Cardiac septum (tissue), 1 donor: Measurements from ENCODE around the gene CPM. TPM values are rescaled to one million over a fixed set of nuclear protein-coding genes. Genes with fewer than 3 reads are reported as not detected.

Experiments used
- DNase-seq: peaks from one replicate; pipeline ENCODE4 v3.0.0-alpha.2; 2020; ENCODE audit warnings: low spot score
- intact Hi-C: fragments of 100-400 bp; cut with DNase I; formaldehyde crosslinking; loops from one replicate; pipeline ENCODE4 v1.14.0; 2022
- total RNA-seq: library from RNA; stranded (reverse); fragmentation: NEBNext Ultra II Directional; extraction: Animal tissue kit (Norgen Biotek cat#: 25700); gene quantifications from one replicate; pipeline ENCODE4 v1.2.1, GENCODE V29; 2021
- donor health status: DM: no; HTN: no; CAD: no.

CPM gene
- total RNA-seq, 1 donor from 2014 or later, result 3.2 TPM

DNA sequence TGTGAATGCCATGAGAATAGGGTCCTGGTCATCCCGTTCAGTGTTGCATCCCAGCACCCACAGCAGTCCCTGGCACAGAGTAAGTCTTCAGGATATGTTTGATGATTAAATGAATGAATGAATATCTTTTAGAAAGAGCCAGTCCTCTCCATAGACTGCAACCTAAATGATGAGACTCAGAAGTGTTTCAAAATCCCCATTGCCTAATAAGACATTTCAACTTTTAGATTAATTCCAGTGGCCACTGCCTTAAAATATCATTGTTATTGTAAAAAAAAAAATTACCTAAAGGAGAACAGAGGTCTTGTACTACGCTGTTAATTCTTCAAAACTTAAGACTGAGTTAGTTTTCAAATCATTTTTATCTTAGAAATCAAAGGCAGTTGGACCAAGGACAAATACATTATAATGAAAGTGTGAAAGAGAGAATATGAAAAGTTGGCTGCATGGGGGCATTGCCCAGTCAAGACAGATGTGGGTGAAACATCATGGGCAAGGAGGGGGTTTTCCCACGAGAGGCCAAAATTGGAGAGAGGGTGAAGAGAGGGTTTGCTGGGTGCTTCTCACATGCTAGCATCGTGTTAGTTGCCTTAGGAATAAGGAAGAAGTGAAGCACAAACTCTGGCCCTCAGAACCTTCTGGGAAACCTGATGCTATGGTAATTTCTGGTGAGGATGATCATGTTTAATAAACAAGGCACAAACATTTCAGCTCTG, 26.3 kb upstream of the CPM start:
- no peak for DNase-seq
- intact Hi-C loops, result no loop called here

DNA sequence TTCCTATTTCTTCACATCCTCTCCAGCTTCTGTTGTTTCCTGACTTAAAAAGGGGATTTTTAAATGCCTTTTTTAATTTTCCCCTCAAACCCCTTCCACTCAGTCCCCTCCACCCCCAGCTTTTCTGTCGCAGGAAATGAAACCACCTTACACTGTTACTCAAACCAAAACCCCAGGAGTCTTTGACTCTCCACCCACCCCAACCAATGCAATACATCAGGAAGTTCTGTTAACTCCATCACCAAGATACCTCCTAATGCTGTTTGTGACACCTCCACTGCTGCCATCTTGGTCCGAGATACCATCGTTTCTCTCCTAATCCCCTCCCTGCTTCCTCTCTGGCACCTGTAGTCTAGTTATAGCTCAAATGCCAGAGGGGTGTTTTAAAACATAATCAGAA, 25.4 kb upstream of the CPM start:
- no peak for DNase-seq
- intact Hi-C loops, result no loop called here

DNA sequence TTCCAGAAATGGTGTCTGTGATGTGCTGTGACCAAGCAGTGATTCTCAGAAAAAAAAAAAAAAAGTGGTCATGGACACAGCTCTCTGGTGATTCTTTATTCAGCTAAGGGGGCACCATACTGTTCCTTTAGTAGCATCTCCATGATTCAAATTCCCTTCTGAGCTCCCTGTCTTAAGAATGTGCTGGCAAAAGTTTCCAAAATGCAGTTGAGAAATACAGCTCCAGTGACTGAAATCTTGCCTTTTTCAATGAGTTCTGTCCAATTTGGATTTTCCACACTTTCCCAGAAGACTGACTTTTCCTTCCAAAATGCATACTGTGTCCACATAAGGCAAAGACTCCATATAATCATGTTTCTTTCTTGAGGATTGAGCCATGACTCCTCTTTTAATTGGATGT, 24.3 kb upstream of the CPM start:
- DNase-seq, result no peak
- intact Hi-C loops, result no loop called here

DNA sequence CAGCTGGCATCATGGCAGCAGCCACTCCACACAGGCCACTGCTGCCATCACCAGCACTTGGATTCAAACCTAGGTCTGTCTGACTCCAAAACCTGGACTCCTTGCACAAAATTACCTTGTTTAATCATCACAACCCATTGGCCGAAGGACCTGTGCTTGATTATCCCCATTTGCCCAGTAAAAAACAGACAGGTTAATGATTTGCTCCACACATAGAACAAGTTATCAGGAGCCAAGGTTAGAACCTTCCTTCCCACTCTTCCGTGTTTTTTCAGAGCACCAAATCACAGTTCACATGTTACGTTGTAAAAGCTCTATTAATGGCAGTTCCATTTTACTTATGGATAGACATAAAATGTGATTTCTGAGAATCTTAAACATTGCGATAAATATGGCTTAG, 23.5 kb upstream of the CPM start:
- intact Hi-C loops, result no loop called here
- no peak for DNase-seq

DNA sequence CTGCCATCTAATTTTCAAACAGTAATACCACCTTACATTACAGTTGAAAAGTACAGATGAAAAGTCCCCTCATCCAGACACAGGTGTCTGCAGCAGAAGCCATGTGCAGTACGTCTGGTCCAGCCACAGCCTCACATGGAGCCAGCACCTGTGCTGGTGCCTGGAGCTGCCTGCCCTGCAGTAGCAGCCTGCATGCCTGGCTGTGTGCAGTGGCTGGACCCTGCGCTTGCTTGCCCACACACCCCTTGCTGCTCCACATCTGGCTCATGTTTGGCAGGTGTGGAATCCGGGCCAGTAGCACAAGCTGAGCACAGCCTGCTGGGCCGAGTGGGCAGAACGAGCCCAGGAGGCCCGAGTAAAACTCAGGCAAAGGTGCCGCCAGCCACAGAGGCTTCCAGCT, 21.8 kb upstream of the CPM start:
- intact Hi-C loops, result no loop called here
- no peak for DNase-seq

DNA sequence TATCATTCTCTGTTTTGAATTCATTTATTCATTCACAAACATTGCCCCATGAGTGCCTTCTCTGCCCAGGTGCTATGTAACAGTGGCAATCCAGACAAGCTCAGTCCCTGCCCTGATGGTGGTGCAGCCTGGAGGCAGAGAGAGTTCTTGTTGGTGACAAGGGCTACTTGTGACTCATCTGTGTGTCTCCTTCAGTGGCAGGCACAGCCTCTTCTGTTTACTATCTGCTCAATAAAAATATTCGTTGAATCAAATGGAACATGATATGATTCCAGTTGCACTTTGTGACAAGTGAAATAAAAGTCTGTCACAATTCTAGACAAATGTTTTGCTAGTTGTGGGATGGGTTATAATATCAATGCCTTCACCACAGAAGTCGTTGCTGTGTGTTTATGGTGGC, 20.6 kb upstream of the CPM start:
- intact Hi-C loops, result no loop called here
- DNase-seq, result no peak

DNA sequence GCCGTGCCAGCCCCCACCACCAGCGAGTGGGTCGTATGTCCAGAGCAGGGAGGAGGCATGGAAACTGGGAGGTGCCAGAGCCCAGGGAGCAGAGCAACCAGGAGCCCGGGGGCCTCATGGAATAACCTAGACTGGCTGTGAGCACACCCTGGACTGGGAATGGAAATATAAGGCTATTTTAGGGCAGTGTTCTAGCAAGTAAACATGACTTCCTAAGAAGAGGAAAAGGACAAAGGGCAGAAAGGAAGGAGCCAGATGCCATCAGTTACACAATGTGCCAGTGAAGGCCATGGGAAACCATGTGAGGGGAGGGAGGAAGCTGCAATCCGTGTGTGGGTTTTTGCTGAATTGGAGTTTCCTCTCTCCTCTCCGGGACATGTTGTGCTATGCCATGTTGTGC, 18.7 kb upstream of the CPM start:
- DNase-seq, result no peak
- intact Hi-C loops, result no loop called here

DNA sequence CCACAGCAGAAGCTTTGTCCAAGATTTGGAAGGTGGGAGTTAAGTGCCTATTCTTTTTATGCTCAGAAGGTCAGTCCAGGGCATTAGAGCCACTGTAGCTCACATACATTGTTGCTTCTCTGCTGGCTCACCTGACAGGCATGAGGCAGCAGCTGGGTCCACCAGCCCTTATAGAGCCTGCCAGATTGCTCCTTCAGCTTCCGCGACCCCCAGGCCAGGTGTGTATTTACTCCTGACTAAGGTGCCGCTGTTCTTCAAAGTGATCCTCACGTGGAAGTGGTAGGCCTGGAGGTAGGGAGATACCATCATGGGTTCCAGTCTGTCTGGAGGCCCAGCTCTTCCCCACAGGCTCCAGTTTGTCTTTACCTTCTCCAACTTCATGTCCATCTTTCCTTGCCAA, 17.5 kb upstream of the CPM start:
- no peak for DNase-seq
- intact Hi-C loops, result no loop called here

DNA sequence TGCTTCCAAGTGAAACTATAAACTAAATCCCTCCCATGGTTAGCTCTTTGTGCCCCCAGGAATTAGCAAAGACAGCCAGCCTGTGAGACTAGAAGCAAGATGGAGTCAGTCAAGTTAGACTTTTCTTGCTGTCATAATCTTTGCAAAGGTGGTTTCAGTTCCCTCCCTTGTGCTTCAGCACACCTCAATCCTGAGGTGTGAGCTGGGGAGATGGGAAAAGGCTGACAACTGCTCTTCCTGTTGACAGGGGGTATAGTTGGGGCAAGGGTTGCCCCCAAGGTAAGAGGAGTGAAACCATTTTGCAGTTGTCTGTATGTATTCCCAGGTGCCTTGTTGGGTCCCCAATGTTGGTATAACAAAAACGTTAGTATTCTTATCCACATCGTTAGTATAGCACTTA, 12.3 kb upstream of the CPM start:
- no peak for DNase-seq
- intact Hi-C loops, result no loop called here

DNA sequence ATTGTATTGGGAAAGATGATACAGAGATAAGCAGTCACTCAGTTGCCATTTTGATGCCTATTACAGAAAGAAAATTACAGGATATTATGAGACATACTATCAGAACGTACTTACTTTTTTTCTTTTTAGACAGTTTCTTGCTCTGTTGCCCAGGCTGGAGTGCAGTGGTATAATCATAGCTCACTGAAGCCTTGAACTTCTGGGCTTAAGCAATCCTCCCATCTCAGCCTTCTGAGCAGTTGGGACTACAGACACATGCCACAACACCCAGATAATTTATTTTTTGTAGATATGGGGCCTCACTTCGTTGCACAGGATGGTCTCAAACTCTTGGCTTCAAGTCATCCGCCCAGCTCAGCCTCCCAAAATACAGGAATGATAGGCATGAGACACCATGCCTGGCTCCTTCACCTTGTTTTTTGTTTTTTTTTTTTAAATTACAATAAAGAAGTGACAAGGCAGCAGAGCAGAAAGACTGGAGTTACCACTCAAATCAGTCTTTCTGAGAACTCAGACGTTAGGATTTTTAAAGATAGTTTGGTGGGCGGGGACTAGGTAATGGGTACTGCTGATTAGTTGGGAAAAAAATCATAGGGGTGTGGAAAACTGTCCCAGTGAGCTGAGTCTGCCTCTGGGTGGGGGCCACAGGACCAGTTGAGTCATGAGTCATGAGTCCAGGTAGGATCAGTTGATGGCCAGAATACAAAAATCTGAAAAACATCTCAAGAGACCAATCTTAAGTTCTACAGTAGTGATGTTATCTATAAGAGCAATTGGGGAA, 11.5 kb upstream of the CPM start:
- no peak for DNase-seq
- intact Hi-C loops, result no loop called here

DNA sequence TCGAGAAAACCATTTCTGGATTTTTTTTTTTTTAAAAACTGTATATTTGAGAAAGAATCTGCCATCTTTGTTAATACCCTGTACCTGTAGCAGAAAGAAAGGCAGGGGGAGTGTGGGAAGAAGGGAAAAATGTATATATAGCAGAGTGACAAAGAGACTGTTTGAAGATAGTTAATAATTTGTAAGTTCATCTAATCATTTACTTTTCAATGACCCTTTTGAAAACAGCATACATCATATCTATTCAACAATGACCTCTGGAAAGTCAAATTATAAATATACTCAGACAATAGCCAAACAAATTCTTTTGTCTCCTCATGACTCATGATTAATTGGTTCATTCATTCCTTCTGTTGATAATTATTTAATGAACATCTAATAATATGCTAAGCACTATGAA, 10.9 kb upstream of the CPM start:
- intact Hi-C loops, result no loop called here
- no peak for DNase-seq

DNA sequence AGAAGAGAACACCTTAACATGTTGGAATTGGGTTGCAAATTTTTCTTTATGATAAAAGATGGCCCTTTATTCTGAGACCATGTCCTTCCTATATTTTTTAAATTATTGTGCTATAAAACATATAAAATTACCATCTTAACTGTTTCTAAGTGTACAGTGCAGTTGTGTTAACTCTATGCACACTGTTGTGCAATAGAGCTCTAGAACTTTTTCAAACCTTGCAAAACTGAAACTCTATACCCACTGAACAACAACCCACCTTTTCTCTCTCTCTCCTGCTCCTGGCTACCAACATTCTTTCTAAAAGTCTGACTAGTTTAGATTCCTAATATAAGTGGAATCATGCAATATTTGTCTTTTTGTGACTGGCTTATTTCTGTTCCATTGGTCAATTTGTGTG, 7.8 kb upstream of the CPM start:
- no peak for DNase-seq
- intact Hi-C loops, result no loop called here

DNA sequence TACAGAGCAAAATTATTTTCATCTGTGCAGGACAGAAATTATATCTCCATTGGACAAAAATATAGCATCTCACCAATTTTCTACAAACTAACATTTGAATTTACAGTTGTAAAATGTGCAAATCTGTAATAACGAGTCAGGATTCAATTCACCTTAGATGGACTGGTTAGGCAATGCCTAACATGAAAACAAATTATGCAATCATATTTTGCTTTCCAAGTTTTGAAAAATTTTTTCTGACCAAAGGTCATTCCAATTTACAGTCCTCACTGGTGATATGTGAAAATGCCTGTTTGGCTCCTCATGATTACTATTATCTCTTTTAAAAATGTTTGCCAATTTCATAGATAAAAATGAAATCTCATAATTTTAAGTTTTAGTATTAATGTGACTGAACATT, 6.5 kb upstream of the CPM start:
- DNase-seq, result no peak
- intact Hi-C loops, result no loop called here

DNA sequence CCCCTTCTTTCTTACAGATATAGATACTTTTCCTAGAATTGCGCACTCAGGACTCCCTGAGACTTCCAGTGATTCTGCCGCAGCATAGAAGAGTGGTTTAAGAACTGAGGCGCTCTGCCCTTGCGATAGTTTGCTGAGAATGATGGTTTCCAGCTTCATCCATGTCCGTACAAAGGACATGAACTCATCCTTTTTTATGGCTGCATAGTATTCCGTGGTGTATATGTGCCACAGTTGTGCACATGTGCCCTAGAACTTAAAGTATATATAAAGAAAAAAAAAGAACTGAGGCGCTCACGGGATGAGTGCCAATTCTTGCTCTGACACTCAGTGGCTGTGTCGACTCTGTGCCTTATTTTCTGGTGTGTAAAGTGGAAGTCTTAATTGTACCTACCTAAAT, 1.4 kb upstream of the CPM start:
- intact Hi-C loops, result no loop called here
- DNase-seq, result no peak

DNA sequence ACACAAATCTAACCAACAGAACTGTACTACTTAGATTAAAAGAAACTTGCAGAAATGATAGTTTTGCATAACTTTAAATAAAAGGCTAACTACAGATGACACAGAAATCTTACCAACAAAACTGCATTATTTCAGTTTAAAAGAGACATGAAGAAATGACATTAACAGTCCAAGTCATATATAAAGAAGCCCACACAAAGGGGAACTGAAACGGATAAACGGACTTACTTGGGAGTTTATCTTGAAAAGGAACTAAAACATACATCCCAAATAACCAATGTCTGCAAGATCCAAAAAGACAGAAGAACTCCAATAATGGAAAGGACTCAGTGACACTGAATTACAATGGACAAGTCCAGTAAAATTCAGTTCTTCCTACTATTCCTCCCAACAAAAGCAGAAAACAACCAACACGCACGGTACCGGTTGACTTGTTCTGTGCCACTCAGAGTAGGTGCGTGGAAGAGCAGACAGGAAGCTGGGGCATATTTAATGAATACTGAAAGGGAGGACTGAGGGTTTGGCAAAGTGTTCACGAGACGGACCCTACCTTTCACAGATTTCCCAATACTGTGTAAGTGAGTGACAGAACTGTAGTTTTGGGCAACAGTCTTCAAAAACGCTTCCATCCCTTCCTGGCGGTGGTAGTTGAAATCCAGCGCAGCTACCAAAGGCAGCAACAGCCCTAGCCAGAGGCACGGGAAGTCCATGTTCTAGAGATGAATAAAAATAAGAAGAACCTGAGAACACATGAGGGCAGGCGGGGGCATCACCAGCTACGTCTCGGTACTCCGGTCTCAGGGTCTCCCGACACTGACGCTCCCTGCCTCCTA, 627 bp downstream of the CPM start:
- intact Hi-C loops, result no loop called here
- no peak for DNase-seq

DNA sequence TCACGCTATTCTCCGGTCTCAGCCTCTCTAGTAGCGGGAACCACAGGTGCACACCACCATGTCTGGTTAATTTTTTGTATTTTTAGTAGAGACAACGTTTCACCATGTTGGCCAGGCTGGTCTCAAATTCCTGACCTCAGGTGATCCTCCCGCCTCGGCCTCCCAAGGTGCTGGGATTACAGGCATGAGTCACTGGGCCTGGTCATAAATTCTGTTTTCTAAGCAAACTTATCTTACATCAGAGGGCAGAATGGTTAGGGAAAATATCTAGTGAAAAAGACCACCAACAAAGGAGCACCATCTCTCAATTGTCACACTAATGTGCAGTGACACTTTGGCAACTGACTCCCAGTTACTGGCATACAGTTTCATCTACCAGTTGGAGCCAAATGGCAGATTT, 2.8 kb downstream of the CPM start:
- no peak for DNase-seq
- intact Hi-C loops, result no loop called here

DNA sequence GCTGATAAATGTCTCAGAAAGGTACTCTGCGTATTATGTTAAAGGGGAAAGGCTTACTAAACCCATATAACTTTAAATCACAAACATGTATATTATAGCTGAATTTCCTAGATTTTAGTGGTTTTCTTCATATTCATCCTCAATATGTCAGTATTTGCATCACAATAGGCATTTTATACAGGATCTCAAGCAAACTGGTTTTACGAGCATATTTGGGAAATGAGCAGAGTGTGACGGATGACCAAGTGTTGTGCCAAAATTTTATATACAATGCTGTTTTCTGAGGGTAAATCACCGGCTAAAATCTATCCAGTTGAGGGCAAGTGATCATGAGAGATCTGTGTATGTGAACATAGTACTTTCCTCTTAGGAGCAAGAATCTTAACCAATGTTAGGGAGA, 8.4 kb downstream of the CPM start:
- no peak for DNase-seq
- intact Hi-C loops, result no loop called here

DNA sequence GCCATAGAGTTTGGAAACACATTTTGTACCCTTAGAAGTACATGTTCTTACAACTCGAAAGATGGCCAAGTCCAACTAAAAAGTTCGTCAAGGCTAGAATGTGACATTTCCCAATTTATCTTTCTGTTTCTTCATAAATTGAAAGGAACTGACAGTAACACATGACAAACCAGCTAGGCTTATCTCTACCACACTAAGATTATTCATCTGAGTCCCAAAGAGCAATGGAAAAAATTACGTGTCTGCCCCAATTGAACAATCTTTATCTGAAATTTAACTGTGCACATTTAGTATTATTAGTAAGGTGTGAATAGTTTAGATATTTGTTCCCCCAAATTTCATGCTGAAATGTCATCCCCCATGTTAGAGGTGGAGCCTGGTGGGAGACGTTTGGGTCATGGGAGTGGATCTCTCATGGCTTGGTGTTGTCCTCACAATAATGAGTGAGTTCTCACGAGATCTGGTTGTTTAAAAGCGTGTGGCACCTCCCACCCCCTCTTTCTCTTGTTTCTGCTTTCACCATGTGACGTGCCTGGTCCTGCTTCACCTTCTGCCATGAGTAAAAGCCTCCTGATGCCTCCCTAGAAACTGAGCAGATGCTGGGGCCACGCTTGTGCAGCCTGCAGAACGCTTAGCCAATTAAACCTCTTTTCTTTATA, 13.3 kb downstream of the CPM start:
- no peak for DNase-seq
- intact Hi-C loops, result no loop called here

DNA sequence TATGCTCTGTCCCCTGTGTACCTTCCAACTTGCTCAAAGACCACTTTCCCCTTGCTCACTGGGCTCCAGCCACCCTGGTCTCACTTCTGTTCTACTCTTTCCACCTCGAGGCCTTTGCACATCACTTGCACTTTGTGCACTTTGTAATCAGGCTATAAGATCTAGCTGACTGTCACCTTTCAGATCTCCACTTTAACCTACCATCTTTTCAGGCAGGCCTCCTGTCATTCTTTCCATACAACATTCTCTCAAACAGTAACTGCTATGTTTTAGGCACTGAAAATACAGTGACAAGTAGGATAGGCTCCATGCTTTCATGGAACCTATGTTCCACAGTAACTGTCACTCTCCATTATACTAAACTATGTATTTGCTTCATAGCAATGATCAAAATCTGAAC, 14.0 kb downstream of the CPM start:
- DNase-seq, result no peak

DNA sequence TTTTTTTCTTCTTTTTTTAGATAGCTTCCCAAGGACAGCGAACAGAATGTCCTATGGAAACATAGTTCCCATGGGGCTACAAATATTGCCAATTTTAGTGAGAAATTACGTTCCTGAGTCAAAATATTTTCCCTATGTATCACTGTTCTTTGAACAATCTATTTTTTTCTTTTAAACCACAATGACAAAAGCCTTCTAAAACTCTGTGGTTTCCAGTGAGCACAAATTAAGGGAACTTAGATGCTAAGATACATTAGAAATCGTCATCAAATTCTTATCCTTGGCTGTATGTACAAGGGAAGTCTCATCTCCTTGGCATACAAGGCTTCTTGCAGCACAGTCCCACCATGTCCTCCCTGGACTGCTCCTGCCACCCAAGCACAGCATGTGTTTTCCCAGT, 17.9 kb downstream of the CPM start:
- intact Hi-C loops, result no loop called here
- no peak for DNase-seq

More for the DNA sequence above, 14.0 kb downstream of the CPM start:
- intact Hi-C loops, result no loop called here
